IMR-90 (cell line): ENCODE results near the gene TTC1.

ENCODE experiments used
- CTCF ChIP-seq: conservative IDR thresholded peaks from 2 replicates; pipeline ENCODE4 v1.5.1; 2012; ENCODE audit warnings: mild to moderate bottlenecking, low read depth, low read length, improper control_type of control experiment
- FOS ChIP-seq: fragments of 150-350 bp; IDR thresholded peaks from 2 replicates; pipeline ENCODE4 v1.6.1; 2016; ENCODE audit warnings: low read depth, low read length
- MXI1 ChIP-seq: IDR thresholded peaks from 2 replicates; pipeline ENCODE4 v1.6.1; 2012; ENCODE audit warnings: low read depth, mild to moderate bottlenecking, low read length, moderate library complexity, borderline replicate concordance
- POLR2A ChIP-seq: IDR thresholded peaks from 2 replicates; pipeline ENCODE4 v1.6.1; 2012; ENCODE audit warnings: mild to moderate bottlenecking, low read depth, low read length
- SMC3 ChIP-seq: fragments of 150-350 bp; IDR thresholded peaks from 2 replicates; pipeline ENCODE4 v1.6.1; 2016; ENCODE audit warnings: low read depth, mild to moderate bottlenecking, antibody characterized with exemption, low read length, moderate library complexity

GRCh38 chr5:160040471-160040835, 31.5 kb downstream of the TTC1 start:
- no peak for TF ChIP-seq POLR2A
- no peak for TF ChIP-seq CTCF
- TF ChIP-seq MXI1 = no peak
- no peak for TF ChIP-seq FOS
- TF ChIP-seq SMC3 = no peak
